ENCODE results near the gene MYO18A. TPM values are rescaled to one million over a fixed set of nuclear protein-coding genes. Genes with fewer than 3 reads are reported as not detected.

MYO18A gene
- total RNA-seq, 1 donor from 2014 or later: 465 TPM

DNA sequence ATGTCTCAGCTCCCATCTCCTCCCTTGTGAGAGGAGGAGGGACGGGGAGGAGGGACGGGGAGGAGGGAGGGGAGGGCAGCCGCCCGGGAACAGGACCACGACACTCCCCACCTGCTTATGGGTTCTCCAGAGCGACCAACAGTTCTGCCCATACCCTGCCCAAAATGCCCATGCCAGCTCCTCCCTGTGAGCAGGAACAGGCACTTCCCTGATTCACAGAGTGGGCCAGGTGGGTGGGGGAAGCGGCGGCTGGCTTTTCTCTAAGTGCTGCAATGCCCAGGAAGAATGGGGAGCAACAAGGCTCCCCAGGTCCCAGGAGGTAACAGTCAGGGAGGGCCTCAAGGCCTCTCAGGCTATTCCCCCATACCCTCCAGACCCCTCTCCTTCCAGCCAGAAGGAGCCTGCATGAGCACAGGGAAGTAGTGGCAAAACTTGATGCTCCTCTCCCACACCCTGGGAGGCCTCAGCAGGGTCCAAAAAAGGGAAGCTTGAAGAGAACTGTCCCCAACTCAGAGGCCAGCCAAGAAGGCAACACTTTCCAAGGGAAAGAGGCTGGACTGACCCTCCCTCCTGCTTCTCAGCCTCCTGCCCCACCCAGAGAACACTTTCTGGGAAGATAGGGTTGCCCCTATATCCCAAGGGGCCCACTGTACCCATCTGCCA is 53.8 kb downstream of the MYO18A start:
- peaks cover 52% of the 10 kb centered on the region for H3K4me1 Mint-ChIP-seq (ENCODE audit: low read depth, unreplicated experiment)

DNA sequence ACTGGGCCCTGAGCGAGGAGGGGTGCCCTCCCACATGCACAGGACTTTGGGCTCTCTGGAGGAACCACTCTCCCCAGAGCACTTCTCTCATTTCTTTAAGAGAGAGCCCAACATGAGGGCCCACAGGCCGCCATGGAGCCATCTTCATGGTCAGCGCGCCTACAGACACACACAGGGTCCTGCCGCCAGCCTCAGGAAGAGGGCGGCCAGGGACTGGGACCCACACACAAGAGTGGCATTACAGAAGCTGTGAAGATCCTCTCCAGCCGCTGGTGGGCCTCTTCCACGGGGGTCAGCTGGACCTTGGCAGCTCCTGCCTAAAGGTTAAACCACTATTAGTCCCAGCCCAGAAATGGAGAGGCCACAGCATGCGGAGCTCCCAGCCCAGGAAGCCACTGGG is 54.5 kb downstream of the MYO18A start:
- no peaks in the 10 kb centered on the region for H3K36me3 Mint-ChIP-seq (ENCODE audit: unreplicated experiment)
- H3K9me3 Mint-ChIP-seq (ENCODE audit: unreplicated experiment): peaks cover 14% of the 10 kb centered on the region
- H3K4me1 Mint-ChIP-seq (ENCODE audit: low read depth, unreplicated experiment): peaks cover 45% of the 10 kb centered on the region
- DNase-seq: no peak
- H3K27me3 Mint-ChIP-seq (ENCODE audit: unreplicated experiment): peaks cover 9% of the 10 kb centered on the region
- TF ChIP-seq, protein P1, sequence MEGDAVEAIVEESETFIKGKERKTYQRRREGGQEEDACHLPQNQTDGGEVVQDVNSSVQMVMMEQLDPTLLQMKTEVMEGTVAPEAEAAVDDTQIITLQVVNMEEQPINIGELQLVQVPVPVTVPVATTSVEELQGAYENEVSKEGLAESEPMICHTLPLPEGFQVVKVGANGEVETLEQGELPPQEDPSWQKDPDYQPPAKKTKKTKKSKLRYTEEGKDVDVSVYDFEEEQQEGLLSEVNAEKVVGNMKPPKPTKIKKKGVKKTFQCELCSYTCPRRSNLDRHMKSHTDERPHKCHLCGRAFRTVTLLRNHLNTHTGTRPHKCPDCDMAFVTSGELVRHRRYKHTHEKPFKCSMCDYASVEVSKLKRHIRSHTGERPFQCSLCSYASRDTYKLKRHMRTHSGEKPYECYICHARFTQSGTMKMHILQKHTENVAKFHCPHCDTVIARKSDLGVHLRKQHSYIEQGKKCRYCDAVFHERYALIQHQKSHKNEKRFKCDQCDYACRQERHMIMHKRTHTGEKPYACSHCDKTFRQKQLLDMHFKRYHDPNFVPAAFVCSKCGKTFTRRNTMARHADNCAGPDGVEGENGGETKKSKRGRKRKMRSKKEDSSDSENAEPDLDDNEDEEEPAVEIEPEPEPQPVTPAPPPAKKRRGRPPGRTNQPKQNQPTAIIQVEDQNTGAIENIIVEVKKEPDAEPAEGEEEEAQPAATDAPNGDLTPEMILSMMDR (IDR thresholded peaks at IDR 0.05; ENCODE audit: partially characterized antibody, unreplicated experiment): no peak
- no peak overlapping the region for H3K27ac Mint-ChIP-seq (ENCODE audit: unreplicated experiment)
- H3K4me3 Mint-ChIP-seq (ENCODE audit: unreplicated experiment): no peak overlapping the region

More for the DNA sequence above, 53.8 kb downstream of the MYO18A start:
- Mint-ChIP-seq H3K27me3 (ENCODE audit: unreplicated experiment) (peaks cover 11% of the 10 kb centered on the region), H3K27ac (ENCODE audit: unreplicated experiment) (peak overlapping the region; percentile 48), H3K4me3 (ENCODE audit: unreplicated experiment) (peak overlapping the region; percentile 70), H3K9me3 (ENCODE audit: unreplicated experiment) (peaks cover 12% of the 10 kb centered on the region), H3K36me3 (ENCODE audit: unreplicated experiment) (no peaks in the 10 kb centered on the region)
- TF ChIP-seq, protein P1 (IDR thresholded peaks at IDR 0.05; ENCODE audit: partially characterized antibody, unreplicated experiment): no peak
- DNase-seq: peak; percentile 35

DNA sequence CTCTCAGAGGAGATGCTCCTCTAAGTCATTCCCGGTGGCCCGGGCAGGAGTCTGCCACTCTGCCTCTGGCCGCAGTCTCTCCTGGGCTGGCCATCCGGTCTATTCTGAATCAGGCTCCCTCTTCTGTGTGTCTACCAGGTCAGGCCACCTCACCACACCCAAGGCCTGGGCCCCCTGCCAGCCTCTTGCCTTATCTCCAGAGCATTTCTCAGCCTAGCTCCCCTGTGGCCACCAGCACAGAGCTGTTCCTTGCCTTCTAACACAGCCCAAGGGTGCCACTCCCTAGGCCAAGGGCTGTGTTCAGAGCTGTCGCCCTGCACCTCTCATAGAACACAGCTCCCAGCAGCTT is 55.3 kb downstream of the MYO18A start:
- H3K4me3 Mint-ChIP-seq (ENCODE audit: unreplicated experiment): no peak overlapping the region
- peaks cover 14% of the 10 kb centered on the region for H3K9me3 Mint-ChIP-seq (ENCODE audit: unreplicated experiment)
- no peaks in the 10 kb centered on the region for H3K36me3 Mint-ChIP-seq (ENCODE audit: unreplicated experiment)
- DNase-seq: no peak
- H3K4me1 Mint-ChIP-seq (ENCODE audit: low read depth, unreplicated experiment): peaks cover 41% of the 10 kb centered on the region
- TF ChIP-seq, protein P1 (IDR thresholded peaks at IDR 0.05; ENCODE audit: partially characterized antibody, unreplicated experiment): no peak
- peak overlapping the region; percentile 75 for H3K27ac Mint-ChIP-seq (ENCODE audit: unreplicated experiment)
- H3K27me3 Mint-ChIP-seq (ENCODE audit: unreplicated experiment): peaks cover 9% of the 10 kb centered on the region

DNA sequence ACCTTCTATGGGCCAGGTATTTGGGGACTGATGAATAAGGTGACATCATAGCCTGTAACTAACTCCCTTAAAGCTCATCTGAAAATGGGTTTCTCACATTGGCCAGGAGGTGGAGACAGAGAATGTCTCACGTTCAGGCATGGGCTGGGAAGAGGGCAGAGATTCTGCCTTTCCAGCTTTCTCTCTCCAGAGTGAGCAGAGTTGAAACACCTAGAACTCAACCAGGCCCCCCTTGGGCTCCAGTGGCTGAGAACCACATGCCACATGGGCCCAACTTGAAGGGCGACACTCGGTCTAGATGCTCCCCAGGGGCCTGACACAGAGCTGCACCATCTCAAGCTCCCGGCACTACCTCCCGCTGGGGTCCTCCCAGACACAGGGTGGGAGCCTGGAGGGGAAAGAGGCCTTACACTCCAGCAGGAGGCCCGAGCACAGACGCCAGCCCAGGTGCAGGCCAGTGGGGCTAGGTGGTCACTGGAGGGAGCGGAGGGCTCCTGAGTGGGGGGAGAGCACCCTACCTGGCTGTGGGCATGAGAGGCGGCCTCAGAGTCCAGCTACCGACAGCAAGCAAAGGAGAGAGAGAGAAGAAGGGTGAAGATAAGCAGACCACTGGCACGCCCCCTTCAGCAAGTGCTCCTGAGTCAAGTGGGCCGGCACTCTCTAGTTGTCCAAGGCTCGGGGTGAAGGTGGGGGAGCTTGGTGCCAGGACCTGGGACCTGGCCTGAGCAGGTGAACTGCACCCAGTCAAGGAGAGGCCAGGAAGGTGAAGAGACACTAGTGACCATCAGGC is 55.9 kb downstream of the MYO18A start:
- Mint-ChIP-seq H3K9me3 (ENCODE audit: unreplicated experiment) (peaks cover 14% of the 10 kb centered on the region), H3K27ac (ENCODE audit: unreplicated experiment) (peak overlapping the region; percentile 17), H3K36me3 (ENCODE audit: unreplicated experiment) (no peaks in the 10 kb centered on the region), H3K4me3 (ENCODE audit: unreplicated experiment) (no peak overlapping the region), H3K27me3 (ENCODE audit: unreplicated experiment) (peaks cover 9% of the 10 kb centered on the region), H3K4me1 (ENCODE audit: low read depth, unreplicated experiment) (peaks cover 37% of the 10 kb centered on the region)
- TF ChIP-seq, protein P1 (IDR thresholded peaks at IDR 0.05; ENCODE audit: partially characterized antibody, unreplicated experiment): peak; percentile 33
- peak; percentile 31 for DNase-seq

DNA sequence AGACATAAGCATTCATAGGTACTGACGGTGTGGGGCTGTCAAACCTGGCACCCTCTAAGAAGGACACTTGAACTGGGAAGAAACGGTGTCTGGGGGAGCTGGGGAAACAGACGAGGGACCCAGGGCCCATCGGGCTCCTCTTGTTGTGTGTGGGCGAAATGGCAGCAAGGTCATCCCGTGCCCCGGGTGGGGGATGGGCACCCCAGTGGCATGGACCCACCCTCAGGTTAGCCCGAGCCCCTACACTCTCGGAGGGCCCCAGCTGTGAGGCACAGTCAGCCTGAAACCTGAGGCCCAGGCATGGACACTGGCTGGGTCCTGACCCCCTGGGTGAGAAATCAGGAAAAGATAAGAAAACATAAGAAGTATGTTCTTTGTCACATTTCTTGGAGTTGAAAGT is 57.1 kb downstream of the MYO18A start:
- TF ChIP-seq, protein P1 (IDR thresholded peaks at IDR 0.05; ENCODE audit: partially characterized antibody, unreplicated experiment): no peak
- H3K27ac Mint-ChIP-seq (ENCODE audit: unreplicated experiment): no peak overlapping the region
- H3K27me3 Mint-ChIP-seq (ENCODE audit: unreplicated experiment): peaks cover 13% of the 10 kb centered on the region
- H3K4me3 Mint-ChIP-seq (ENCODE audit: unreplicated experiment): no peak overlapping the region
- peak; percentile 15 for DNase-seq
- H3K36me3 Mint-ChIP-seq (ENCODE audit: unreplicated experiment): no peaks in the 10 kb centered on the region
- peaks cover 14% of the 10 kb centered on the region for H3K9me3 Mint-ChIP-seq (ENCODE audit: unreplicated experiment)
- H3K4me1 Mint-ChIP-seq (ENCODE audit: low read depth, unreplicated experiment): peaks cover 33% of the 10 kb centered on the region

Data from glutamatergic neuron (in vitro differentiated cells).